HFFc6 (cell line): Measurements from ENCODE around the gene GZMM. TPM values are rescaled to one million over a fixed set of nuclear protein-coding genes. Genes with fewer than 3 reads are reported as not detected.

Experiments
- DNase-seq: peaks from one replicate; pipeline ENCODE4 v3.0.0-alpha.2; 2018
- H3K27ac Mint-ChIP-seq: 2 replicates; pipeline ENCODE4 v1.8.0; 2020; ENCODE audit warnings: mild to moderate bottlenecking, mixed read lengths
- H3K27me3 Mint-ChIP-seq: 2 replicates; pipeline ENCODE4 v1.8.0; 2021; ENCODE audit warnings: mild to moderate bottlenecking, moderate library complexity, mixed read lengths; ENCODE audit not compliant: insufficient read depth
- H3K36me3 Mint-ChIP-seq: 2 replicates; pipeline ENCODE4 v1.8.0; 2021; ENCODE audit warnings: low read depth, mixed read lengths
- H3K4me1 Mint-ChIP-seq: 2 replicates; pipeline ENCODE4 v1.8.0; 2020; ENCODE audit warnings: low read depth, mixed read lengths
- H3K4me3 Mint-ChIP-seq: 2 replicates; pipeline ENCODE4 v1.8.0; 2020; ENCODE audit warnings: mild to moderate bottlenecking, moderate library complexity, mixed read lengths
- H3K9me3 Mint-ChIP-seq: 2 replicates; pipeline ENCODE4 v1.8.0; 2020; ENCODE audit warnings: mild to moderate bottlenecking, mixed read lengths
- total RNA-seq, 6 experiments: library from RNA; stranded (reverse); fragmentation: NEBNext Ultra II Directional; extraction: Animal tissue kit (Norgen Biotek cat#: 25700); gene quantifications; 2 replicates in 1 of 6; 3 replicates in 5 of 6; pipeline ENCODE4 v1.2.3, GENCODE V29; 2021
- TF ChIP-seq, protein P1 (sequence below): fragments of 200-600 bp; sonication (generic); IDR thresholded peaks from 2 replicates; pipeline ENCODE4 v1.5.0; 2021; ENCODE audit warnings: antibody characterized with exemption, mild to moderate bottlenecking

The GZMM gene
- total RNA-seq, 6 experiments from 2014 or later = 0.24 TPM; not detected in 5

DNA sequence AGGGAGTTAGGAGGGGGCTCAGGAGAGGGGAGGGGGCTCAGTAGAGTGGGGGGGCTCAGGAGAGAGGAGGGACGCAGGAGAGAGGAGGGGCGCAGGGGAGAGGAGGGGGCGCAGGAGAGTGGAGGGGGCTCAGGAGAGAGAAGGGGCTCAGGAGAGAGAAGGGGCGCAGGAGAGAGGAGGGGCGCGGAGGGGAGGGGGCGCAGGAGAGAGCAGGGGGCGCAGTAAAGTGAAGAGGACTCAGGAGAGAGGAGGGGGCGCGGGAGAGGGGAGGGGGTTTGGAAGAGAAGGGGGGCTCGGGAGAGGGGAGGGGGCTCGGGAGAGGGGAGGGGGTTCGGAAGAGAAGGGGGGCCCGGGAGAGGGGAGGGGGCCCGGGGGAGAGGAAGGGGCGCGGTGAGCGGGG lies 46.9 kb upstream of the GZMM start:
- H3K36me3 Mint-ChIP-seq = peaks cover 9% of the 10 kb centered on the region; the same call in 1 of the 2 replicates
- no peak overlapping the region for H3K4me3 Mint-ChIP-seq
- peaks cover 5% of the 10 kb centered on the region for H3K27me3 Mint-ChIP-seq
- no peak overlapping the region for H3K27ac Mint-ChIP-seq
- TF ChIP-seq, protein P1, sequence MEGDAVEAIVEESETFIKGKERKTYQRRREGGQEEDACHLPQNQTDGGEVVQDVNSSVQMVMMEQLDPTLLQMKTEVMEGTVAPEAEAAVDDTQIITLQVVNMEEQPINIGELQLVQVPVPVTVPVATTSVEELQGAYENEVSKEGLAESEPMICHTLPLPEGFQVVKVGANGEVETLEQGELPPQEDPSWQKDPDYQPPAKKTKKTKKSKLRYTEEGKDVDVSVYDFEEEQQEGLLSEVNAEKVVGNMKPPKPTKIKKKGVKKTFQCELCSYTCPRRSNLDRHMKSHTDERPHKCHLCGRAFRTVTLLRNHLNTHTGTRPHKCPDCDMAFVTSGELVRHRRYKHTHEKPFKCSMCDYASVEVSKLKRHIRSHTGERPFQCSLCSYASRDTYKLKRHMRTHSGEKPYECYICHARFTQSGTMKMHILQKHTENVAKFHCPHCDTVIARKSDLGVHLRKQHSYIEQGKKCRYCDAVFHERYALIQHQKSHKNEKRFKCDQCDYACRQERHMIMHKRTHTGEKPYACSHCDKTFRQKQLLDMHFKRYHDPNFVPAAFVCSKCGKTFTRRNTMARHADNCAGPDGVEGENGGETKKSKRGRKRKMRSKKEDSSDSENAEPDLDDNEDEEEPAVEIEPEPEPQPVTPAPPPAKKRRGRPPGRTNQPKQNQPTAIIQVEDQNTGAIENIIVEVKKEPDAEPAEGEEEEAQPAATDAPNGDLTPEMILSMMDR = no peak
- H3K4me1 Mint-ChIP-seq = no peaks in the 10 kb centered on the region
- DNase-seq = no peak
- peaks cover 12% of the 10 kb centered on the region for H3K9me3 Mint-ChIP-seq

DNA sequence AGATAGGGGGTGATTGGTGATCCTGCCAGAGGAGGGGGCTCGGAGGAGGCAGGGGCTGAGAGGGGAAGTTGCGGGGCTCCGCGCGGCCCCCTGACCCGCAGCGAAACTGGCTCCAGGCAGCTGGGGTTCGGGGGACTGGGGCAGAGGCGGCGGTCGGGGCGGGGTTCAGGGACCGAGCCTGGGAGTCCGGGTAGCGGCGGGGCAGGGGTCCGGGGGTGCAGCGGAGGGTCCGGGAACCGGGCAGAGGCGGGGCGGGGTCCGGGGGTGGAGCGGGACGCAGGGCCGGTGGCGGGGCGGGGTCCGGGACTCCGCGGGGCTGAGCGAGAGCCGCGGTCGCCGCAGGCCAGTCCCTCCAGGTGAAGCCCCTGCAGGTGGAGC lies 46.4 kb upstream of the GZMM start:
- Mint-ChIP-seq H3K27me3 (peaks cover 7% of the 10 kb centered on the region), H3K4me3 (no peak overlapping the region), H3K36me3 (peaks cover 9% of the 10 kb centered on the region; the same call in 1 of the 2 replicates), H3K4me1 (no peaks in the 10 kb centered on the region), H3K27ac (no peak overlapping the region), H3K9me3 (peaks cover 12% of the 10 kb centered on the region)
- no peak for DNase-seq
- TF ChIP-seq, protein P1 = no peak

DNA sequence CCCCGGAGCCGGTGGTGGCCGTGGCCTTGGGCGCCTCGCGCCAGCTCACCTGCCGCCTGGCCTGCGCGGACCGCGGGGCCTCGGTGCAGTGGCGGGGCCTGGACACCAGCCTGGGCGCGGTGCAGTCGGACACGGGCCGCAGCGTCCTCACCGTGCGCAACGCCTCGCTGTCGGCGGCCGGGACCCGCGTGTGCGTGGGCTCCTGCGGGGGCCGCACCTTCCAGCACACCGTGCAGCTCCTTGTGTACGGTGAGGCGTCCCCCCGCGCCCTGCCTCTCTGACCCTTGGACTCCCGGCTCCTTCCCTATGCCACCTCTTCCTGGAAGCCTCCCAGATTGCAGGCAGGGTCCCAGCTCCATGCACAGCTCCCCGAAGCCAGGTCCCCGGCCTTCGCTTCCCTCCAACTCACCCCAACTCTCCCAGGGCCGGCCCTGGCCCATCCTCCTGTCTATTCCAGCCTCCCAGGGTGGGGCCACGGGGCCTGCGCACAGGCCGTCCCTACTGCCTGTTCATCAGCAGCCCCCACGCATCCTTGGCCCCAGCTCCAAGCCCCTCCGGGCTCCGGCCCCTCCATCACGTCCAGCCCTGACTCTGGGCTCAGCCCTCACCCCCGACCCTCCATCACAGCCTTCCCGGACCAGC lies 45.9 kb upstream of the GZMM start:
- Mint-ChIP-seq H3K9me3 (peaks cover 9% of the 10 kb centered on the region), H3K27me3 (peaks cover 8% of the 10 kb centered on the region), H3K36me3 (peaks cover 6% of the 10 kb centered on the region; the same call in 1 of the 2 replicates), H3K27ac (no peak overlapping the region), H3K4me1 (no peaks in the 10 kb centered on the region), H3K4me3 (no peak overlapping the region)
- no peak for DNase-seq
- TF ChIP-seq, protein P1 = no peak

DNA sequence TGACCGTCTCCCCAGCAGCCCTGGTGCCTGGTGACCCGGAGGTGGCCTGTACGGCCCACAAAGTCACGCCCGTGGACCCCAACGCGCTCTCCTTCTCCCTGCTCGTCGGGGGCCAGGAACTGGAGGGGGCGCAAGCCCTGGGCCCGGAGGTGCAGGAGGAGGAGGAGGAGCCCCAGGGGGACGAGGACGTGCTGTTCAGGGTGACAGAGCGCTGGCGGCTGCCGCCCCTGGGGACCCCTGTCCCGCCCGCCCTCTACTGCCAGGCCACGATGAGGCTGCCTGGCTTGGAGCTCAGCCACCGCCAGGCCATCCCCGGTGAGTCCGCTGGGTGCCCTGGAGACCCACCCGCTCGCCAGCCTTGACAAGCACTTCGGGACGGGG lies 45.4 kb upstream of the GZMM start:
- H3K36me3 Mint-ChIP-seq = peaks cover 4% of the 10 kb centered on the region; the same call in 1 of the 2 replicates
- TF ChIP-seq, protein P1 = no peak
- H3K9me3 Mint-ChIP-seq = peaks cover 4% of the 10 kb centered on the region
- DNase-seq = no peak
- H3K27ac Mint-ChIP-seq = no peak overlapping the region
- no peaks in the 10 kb centered on the region for H3K4me1 Mint-ChIP-seq
- no peak overlapping the region for H3K4me3 Mint-ChIP-seq
- peaks cover 8% of the 10 kb centered on the region for H3K27me3 Mint-ChIP-seq

DNA sequence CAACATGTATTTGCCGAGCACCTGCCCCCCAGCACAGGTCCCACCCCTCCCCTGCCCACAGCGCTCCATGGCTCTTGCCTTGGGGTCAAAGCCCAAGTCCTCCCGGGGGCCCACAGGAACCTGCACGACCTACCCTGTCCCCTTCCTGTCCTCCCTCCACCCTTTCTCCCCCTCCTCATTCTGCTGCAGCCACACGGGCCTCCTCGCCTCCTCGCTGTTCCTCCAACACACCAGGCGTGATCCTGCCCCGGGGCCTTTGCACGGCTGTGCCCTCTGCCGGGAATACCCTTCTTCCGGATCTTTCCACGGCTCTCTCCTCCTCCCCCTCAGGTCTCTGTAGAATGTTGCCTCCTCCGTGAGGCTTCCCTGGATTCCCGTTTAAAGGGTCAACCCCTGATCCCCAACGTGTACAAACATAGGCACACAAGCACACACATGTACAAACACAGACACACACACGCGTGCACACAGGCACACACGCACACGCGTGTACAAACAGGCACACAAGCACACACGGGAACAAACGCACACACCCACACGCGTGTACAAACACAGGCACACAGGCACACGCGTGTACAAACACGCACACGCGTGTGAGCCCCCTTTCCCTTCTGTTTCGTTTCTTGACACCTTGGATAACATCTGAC lies 44.8 kb upstream of the GZMM start:
- H3K36me3 Mint-ChIP-seq = no peaks in the 10 kb centered on the region
- H3K4me3 Mint-ChIP-seq = no peak overlapping the region
- H3K9me3 Mint-ChIP-seq = no peaks in the 10 kb centered on the region
- H3K4me1 Mint-ChIP-seq = no peaks in the 10 kb centered on the region
- H3K27ac Mint-ChIP-seq = no peak overlapping the region
- TF ChIP-seq, protein P1 = no peak
- DNase-seq = no peak
- H3K27me3 Mint-ChIP-seq = peaks cover 6% of the 10 kb centered on the region
